Kidney epithelial cell (primary cell): Measurements from ENCODE around the gene CDT1. TPM values are rescaled to one million over a fixed set of nuclear protein-coding genes. Genes with fewer than 3 reads are reported as not detected.

Experiments used
- DNase-seq: peaks from one replicate; pipeline ENCODE4 v3.0.0-alpha.2; 2010; ENCODE audit warnings: low read depth
- H3K27me3 ChIP-seq: 2 replicates; pipeline ENCODE4 v1.6.0; 2011; ENCODE audit warnings: low read length; ENCODE audit not compliant: control insufficient read depth, insufficient read depth
- H3K36me3 ChIP-seq: 2 replicates; pipeline ENCODE4 v1.5.1; 2011; ENCODE audit warnings: low read length; ENCODE audit not compliant: control insufficient read depth, insufficient read depth
- H3K4me3 ChIP-seq: 2 replicates; pipeline ENCODE4 v1.5.1; 2011; ENCODE audit warnings: low read depth, mild to moderate bottlenecking, control low read depth, low read length
- CTCF ChIP-seq: IDR thresholded peaks from 2 replicates; pipeline ENCODE4 v1.5.1; 2011; ENCODE audit warnings: mild to moderate bottlenecking, moderate library complexity, low read length, control low read depth, inconsistent platforms; ENCODE audit not compliant: insufficient read depth, poor library complexity, severe bottlenecking
- total RNA-seq: library from RNA; depleted of rRNA; stranded (reverse); fragments of >200 nt; gene quantifications from 2 replicates; pipeline ENCODE4 v1.2.3, GENCODE V29; 2015

The CDT1 gene
- total RNA-seq, 1 donor from 2014 or later = 14.5 TPM

- peak; percentile 60 for DNase-seq
- Histone ChIP-seq H3K36me3 (peaks cover 1% of the 10 kb centered on the region), H3K4me3 (peak within 1 kb of the TSS; percentile 80), H3K27me3 (no peaks in the 10 kb centered on the region)
- TF ChIP-seq CTCF = no peak
These were observed 53.5 kb downstream of the CDT1 start, which contains the start of the genes GALNS and TRAPPC2L for GRCh38 chr16:88856828-88857727. Gene GALNS, minus strand, starts transcription at chr16:88856947. Its CDS starts 70 bp downstream, at chr16:88856877. Gene TRAPPC2L, plus strand, starts transcription at chr16:88857127. Its CDS starts 24 bp downstream, at chr16:88857151.

GRCh38 chr16:88857728-88858339, 54.2 kb downstream of the CDT1 start:
- Histone ChIP-seq H3K4me3 (peak overlapping the region; percentile 80), H3K36me3 (peaks cover 3% of the 10 kb centered on the region)

More at GRCh38 chr16:88857728-88858339, 54.2 kb downstream of the CDT1 start:
- TF ChIP-seq CTCF = peak; percentile 92
- DNase-seq = peak; percentile 35
- no peaks in the 10 kb centered on the region for H3K27me3 ChIP-seq

Other genes with a start within 250 kb of the CDT1 start
- gene ZC3H18, start 233.4 kb upstream of the CDT1 start, total RNA-seq = 20.2 and 22.2 TPM in 2 replicates
- 0.29 and 1.4 TPM in 2 replicates for gene IL17C, start 165.2 kb upstream of the CDT1 start, total RNA-seq
- gene CYBA, start 152.7 kb upstream of the CDT1 start, total RNA-seq = 734 and 1,005 TPM in 2 replicates
- 102 TPM in 2 replicates for gene MVD, start 140.7 kb upstream of the CDT1 start, total RNA-seq
- 0.82 and 1.1 TPM in 2 replicates for gene SNAI3, start 117.3 kb upstream of the CDT1 start, total RNA-seq
- 30.3 and 33.0 TPM in 2 replicates for gene RNF166, start 97.4 kb upstream of the CDT1 start, total RNA-seq
- 12.8 and 17.1 TPM in 2 replicates for gene CTU2, start 97.3 kb upstream of the CDT1 start, total RNA-seq
- gene PIEZO1, start 18.6 kb upstream of the CDT1 start, total RNA-seq = 309 and 349 TPM in 2 replicates
- 204 and 218 TPM in 2 replicates for gene APRT, start 8.1 kb downstream of the CDT1 start, total RNA-seq
- gene GALNS, start 53.2 kb downstream of the CDT1 start, total RNA-seq = 23.6 and 30.4 TPM in 2 replicates
- 50.1 and 59.4 TPM in 2 replicates for gene TRAPPC2L, start 53.3 kb downstream of the CDT1 start, total RNA-seq
- not detected in 2 replicates for gene PABPN1L, start 62.9 kb downstream of the CDT1 start, total RNA-seq
- gene CBFA2T3, start 173.4 kb downstream of the CDT1 start, total RNA-seq = 0.14 and 0.63 TPM in 2 replicates